Psoas muscle (tissue), 8 donors: ENCODE results near the gene TLE1. TPM values are rescaled to one million over a fixed set of nuclear protein-coding genes. Genes with fewer than 3 reads are reported as not detected.

Experiments
- ATAC-seq, 4 donors: fragments of 200-7000 bp; cut with Tn5 transposase; one replicate each; pipeline ENCODE4 v1.9.1; 2020; ENCODE audit warnings: moderate library complexity in 3 of 4, mild to moderate bottlenecking in 2 of 4
- DNase-seq, 2 donors: peaks; one replicate each; pipeline ENCODE4 v3.0.0-alpha.2; 2020
- H3K27ac ChIP-seq: fragments of 200-600 bp; one replicate; pipeline ENCODE4 v1.8.0; 2022
- H3K27me3 ChIP-seq, 3 donors: fragments of 200-600 bp in 1 of 3; one replicate each; pipeline versions ENCODE4 v1.6.1 to v1.8.0; 2013 to 2022; ENCODE audit warnings: low read length in 2 of 3, mild to moderate bottlenecking in 2 of 3, moderate library complexity in 1 of 3; ENCODE audit not compliant: insufficient read depth in 3 of 3
- H3K36me3 ChIP-seq, 2 donors: fragments of 200-600 bp in 1 of 2; one replicate each; pipeline versions ENCODE4 v1.6.1 to v1.8.0; 2013 to 2022; ENCODE audit warnings: low read depth in 1 of 2, mild to moderate bottlenecking in 1 of 2, moderate library complexity in 1 of 2; ENCODE audit not compliant: insufficient read depth in 1 of 2
- H3K4me1 ChIP-seq: fragments of 200-600 bp; one replicate; pipeline ENCODE4 v1.8.0; 2022
- H3K4me3 ChIP-seq: fragments of 200-600 bp; one replicate; pipeline ENCODE4 v1.8.0; 2022; ENCODE audit warnings: mild to moderate bottlenecking
- H3K9me3 ChIP-seq: fragments of 200-600 bp; one replicate; pipeline ENCODE4 v1.8.0; 2022
- whole genome bisulfite sequencing, 3 donors: extraction: QIAGEN DNeasy Blood & Tissue Kit; methylation state at CpG; one replicate each; pipeline versions ENCODE4 v1.1.6 to v1.1.7; 2013; 5-methylcytosine and 5-hydroxymethylcytosine counted together
- intact Hi-C, 2 donors: fragments of 100-400 bp; cut with DNase I; formaldehyde crosslinking; loops; one replicate each; pipeline versions ENCODE4 v1.11.0 to v1.14.2; 2022
- polyA plus RNA-seq, 3 donors: library from polyadenylated mRNA; stranded (reverse); fragments of 200-250 nt; gene quantifications; one replicate each; pipeline ENCODE4 v1.2.3, GENCODE V29; 2013
- total RNA-seq, 4 donors: library from RNA; stranded (reverse); fragmentation: NEBNext Ultra II Directional in 2 of 4; extraction: Animal tissue kit (Norgen Biotek cat#: 25700) in 2 of 4; gene quantifications; one replicate each; pipeline versions ENCODE4 v1.2.1 to v1.2.4, GENCODE V29; 2021 to 2023
- TF ChIP-seq, protein P1 (sequence below): fragments of 200-600 bp; IDR thresholded peaks from one replicate; pipeline ENCODE4 v1.8.0; 2022; ENCODE audit warnings: antibody characterized with exemption
- donor health status: healthy with polysubstance abuse.
- donor health status: DM: no; HTN: no; CAD: no; lungs with moderate emphysema.
- donor health status: Bipolar disorder and iron deficiency.
- donor health status: healthy.
- donor health status: DM: yes; HTN: yes; CAD: no.
- donor health status: DM: no; HTN: no; CAD: no.
- donor health status: DM: no; HTN: no; CAD: no.
- donor health status: DM: yes; HTN: yes; CAD: no.

The TLE1 gene
- total and polyA plus RNA-seq, 7 donors: 14.6 to 46.7 (median 34.9) TPM

DNA sequence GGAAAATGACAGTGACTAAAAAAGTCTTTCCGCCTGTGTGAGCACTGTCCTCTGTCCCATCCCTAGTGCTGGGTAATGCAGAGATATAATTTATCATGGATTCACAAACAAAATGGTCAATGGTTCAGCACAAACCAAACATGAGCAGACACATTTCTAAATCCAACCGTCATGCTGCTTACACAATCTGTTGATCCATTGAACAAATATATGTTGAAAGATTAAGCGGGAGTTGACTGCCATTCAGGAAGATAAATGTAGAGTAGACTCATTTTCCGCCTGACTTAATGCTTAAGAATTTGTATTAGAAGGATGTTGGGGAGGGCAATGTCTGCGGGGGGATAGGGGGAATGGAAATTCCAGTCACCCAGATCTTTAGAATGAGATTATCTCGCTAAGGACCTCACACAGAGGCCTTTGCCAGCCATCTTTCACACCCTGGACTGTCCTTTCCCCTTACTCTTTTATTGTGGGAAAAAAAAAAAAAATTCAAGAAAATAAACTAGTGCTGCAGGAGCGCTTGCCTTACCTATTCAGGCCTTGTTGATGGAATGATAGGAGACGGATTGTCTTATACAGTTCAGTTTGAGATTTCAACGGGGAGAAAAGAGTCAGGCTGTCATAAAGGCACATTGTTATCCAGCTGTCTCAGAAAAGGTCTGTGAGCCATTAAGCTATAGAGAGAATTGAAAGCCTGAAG lies 153.7 kb downstream of the TLE1 start:
- Histone ChIP-seq H3K4me1 (peaks cover 18% of the 10 kb centered on the region), H3K4me3 (no peak overlapping the region), H3K27me3 (no peaks in the 10 kb centered on the region), H3K36me3 (no peaks in the 10 kb centered on the region), H3K9me3 (no peaks in the 10 kb centered on the region), H3K27ac (no peak overlapping the region)
- WGBS, 3 donors: 92 to 94% (median 93%) methylated on average over 9 of the region's 9 CpGs
- no peak for DNase-seq
- no peak for ATAC-seq
- TF ChIP-seq, protein P1, sequence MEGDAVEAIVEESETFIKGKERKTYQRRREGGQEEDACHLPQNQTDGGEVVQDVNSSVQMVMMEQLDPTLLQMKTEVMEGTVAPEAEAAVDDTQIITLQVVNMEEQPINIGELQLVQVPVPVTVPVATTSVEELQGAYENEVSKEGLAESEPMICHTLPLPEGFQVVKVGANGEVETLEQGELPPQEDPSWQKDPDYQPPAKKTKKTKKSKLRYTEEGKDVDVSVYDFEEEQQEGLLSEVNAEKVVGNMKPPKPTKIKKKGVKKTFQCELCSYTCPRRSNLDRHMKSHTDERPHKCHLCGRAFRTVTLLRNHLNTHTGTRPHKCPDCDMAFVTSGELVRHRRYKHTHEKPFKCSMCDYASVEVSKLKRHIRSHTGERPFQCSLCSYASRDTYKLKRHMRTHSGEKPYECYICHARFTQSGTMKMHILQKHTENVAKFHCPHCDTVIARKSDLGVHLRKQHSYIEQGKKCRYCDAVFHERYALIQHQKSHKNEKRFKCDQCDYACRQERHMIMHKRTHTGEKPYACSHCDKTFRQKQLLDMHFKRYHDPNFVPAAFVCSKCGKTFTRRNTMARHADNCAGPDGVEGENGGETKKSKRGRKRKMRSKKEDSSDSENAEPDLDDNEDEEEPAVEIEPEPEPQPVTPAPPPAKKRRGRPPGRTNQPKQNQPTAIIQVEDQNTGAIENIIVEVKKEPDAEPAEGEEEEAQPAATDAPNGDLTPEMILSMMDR: no peak
- intact Hi-C loops: no loop called here

DNA sequence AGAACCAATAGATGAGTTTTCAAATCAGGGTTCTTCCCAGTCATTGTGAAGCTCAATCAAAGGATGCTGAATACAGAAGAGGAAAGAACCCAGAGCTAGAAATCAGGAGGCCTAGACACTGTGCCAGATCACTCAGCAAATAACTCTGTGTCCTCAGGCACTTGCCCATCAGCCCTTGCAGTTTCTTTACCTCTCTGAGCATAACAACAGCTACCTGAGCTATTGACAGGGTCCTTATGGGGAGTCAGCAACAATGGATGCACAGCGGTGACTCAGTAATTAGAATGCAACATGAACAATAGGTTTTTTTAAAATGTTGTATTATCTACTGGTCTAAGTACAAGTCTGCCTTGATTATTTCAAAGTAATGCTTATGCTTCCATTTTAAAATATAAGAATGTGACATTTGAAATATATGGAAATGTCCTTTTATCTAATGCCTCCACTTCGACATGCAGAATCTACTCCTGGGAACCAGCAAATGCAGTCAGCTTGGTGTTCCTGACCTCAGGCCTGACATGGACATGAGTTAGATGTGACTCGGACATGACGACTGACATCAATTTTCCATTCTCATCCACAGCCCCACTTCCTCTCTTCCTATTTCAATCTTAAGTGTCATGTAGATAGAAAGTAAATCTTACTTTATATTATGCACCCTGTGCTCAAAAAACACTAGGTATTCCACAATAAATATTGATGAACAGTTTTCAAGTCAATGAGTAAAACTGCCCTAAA lies 155.0 kb downstream of the TLE1 start:
- H3K4me3 ChIP-seq: no peak overlapping the region
- H3K4me1 ChIP-seq: peaks cover 11% of the 10 kb centered on the region
- H3K27ac ChIP-seq: no peak overlapping the region
- TF ChIP-seq, protein P1: no peak
- no peaks in the 10 kb centered on the region for H3K27me3 ChIP-seq
- intact Hi-C loops: loop anchor here in 1 of 2 donors (5.0 kb wide), 1 partner anchor 78 kb away; no protein-coding TSS in a partner anchor
- ATAC-seq (no peak), DNase-seq (no peak)
- WGBS, 3 donors: 83 to 92% (median 89%) methylated on average over 4 of the region's 4 CpGs
- H3K9me3 ChIP-seq: no peaks in the 10 kb centered on the region
- no peaks in the 10 kb centered on the region for H3K36me3 ChIP-seq

Other genes starting within 250 kb of the TLE1 start
- gene SPATA31D4, start 238.9 kb upstream of the TLE1 start, total RNA-seq: not detected
- not detected for gene SPATA31D4, start 238.9 kb upstream of the TLE1 start, polyA plus RNA-seq